NCI-H460 (cell line): ENCODE data around the gene PTGES. TPM values are rescaled to one million over a fixed set of nuclear protein-coding genes. Genes with fewer than 3 reads are reported as not detected.
"Not testable (repeated sequence)": the region's sequence is repeated elsewhere in the genome, so short reads cannot be mapped to it uniquely, and the experiment has no call there.

Experiments used
- DNase-seq: peaks from one replicate; pipeline ENCODE4 v3.0.0-alpha.2; 2016; ENCODE audit warnings: low read depth; ENCODE audit errors: extremely low read depth
- total RNA-seq: library from RNA; depleted of rRNA; stranded (reverse); fragments of >200 nt; shearing (Covaris generic); gene quantifications from 2 replicates; pipeline ENCODE4 v1.2.3, GENCODE V29; 2014

PTGES gene
- total RNA-seq, 1 experiment from 2014 or later: 25.9 TPM

DNA sequence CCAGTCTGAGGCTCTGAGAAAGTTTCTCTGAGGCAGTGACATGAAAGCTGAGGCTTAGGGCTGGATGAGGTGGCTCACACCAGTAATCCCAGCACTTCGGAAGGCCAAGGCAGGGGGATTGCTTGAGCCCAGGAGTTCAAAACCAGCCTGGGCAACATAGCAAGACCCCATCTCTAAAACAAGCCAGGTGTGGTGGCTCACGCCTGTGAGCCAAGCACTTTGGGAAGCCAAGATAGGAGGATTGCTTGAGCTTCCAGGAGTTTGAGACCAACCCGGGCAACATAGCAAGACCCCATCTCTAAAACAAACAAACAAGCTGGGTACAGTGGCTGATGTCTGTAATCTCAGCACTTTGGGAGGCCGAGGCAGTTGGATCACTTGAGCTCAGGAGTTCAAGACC, 3.8 kb downstream of the PTGES start:
- not testable (repeated sequence) for DNase-seq

DNA sequence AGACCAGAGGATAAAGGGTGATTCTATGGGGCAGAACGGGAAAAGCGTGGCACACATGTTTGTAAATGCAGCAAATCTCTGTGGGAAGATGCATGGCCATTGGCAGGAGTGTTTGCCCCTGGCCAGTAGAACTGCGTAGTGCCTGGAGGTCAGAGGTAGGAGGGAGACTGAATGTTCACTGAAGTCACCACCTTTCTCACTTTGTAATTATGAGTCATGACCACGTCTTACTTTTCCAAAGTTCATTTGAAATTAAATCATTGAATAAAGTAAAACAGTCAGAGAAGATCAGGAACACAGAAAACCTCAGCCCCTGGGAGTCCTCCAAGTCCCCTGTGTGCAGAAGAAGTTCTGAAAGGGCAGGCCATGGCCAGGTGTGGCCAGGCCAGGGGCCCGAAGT, 4.6 kb downstream of the PTGES start:
- DNase-seq: no peak

DNA sequence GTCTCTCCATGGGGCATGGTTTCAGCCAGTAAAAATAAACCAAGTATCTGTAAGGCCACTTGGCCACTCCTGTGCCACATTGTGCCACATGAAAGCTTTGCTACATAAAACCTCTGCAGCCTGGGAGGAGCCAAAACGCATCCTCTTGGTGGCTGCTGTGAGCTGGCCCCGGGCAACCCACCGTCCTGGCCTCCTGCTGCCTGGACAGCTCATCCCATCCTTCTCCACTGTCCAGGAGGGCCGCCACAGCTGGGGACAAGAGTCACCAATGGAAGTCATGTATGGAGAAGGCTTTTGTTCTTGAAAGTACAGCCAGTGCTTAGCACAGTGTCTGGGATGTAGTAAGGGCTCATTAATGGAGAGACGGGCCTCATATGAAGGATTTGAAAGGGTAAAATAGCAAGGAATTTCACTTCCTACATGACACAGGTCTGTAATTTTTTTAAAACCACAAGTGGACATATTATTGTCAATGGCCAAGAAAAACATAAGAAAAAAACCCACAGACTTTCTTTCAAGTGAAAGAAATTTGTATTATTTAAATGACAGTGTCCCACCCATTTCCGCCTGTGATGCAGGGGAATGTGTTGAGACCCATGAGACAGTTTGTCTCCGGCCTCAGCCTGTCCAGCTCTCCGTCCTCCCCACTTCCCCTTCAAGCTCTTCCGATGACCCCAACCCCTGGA, 6.6 kb downstream of the PTGES start:
- DNase-seq: no peak

DNA sequence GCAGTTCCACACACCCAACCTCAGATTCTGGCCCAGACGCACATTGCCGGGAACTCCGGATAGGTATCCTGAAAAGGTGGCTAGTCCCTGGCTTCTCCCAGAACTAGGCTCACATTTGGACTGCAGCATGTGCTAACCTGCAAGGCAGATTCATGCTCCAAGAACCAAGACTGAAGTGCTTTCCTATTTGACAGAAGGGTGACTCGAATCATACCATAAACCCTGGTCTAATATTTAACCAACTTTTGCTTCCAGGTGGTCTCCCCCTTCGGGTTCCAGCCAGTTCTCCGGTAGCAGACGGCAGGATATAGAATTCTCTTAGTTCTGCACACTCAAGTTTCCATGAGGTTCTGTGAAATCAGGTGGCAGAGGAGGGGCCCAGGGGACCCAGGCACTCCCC, 7.6 kb downstream of the PTGES start:
- no peak for DNase-seq

DNA sequence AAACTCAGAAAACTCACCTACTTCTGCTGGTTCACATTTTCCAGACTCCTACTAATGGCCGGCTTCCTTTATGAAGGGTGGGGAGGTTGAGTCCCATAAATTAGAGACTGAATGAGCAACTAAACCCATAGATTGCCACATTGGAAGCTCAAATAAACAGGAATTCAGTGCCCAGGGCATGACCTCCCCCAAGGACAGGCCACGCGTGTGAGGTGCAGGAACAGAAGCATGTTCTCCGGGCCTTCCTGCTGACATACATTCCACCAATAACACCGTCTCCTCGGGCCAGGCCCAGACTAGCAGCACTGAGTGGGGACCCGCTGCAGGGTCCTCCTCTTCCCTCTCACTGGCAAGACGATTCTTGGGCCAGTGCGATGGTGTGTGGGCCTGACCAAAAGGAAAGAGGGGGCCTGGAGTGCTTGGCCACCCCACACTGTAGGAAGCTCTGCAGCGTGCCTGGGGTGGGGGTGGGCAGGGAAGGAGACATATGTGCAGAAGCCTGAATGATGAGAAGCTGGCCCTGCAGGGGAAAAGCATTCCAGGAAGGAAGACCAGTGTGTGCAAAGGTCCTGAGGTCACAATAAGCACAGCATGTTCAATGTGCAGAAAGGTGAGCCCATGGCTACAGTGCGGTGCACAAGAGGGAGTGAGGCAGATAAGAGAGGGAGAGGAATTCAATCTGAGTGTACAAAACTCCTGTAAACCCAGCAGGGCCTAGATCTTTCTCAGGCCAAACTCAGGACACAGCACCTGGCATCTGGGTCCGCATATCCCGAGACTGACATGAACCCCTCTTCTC, 12.0 kb downstream of the PTGES start:
- DNase-seq: no peak

DNA sequence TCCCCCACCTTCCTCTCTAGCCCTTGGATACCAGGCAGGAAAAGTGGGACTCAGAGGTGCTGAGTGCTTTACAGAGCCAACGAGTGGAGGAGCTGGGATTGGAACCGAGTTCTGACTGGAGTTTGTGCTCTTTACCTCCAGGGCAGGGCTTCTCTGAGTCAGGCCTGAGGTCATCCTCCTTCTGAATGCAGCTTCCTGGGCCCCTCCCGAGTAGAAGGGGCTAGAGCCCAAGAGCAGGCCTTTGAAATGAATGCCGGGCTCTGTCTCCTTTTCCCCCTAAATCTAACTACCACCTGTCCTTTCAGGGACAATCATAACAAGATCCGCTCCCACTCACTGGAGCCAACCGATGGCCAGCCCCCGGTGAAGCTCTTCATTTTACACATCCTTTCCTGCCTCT, 12.7 kb downstream of the PTGES start:
- DNase-seq: no peak

DNA sequence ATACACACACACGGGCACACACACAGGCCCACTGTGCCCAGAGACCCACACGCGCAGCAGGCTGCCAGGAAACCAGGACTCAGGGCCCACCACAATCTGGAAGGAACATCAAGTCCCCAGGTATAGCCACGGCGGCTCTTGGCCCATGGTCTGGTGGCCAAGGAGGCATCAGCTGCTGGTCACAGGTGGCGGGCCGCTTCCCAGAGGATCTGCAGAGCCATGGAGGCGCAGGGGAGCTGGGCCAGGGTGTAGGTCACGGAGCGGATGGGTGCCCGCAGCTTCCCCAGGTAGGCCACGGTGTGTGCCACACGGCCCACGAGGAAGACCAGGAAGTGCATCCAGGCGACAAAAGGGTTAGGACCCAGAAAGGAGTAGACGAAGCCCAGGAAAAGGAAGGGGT, 13.4 kb downstream of the PTGES start:
- no peak for DNase-seq

DNA sequence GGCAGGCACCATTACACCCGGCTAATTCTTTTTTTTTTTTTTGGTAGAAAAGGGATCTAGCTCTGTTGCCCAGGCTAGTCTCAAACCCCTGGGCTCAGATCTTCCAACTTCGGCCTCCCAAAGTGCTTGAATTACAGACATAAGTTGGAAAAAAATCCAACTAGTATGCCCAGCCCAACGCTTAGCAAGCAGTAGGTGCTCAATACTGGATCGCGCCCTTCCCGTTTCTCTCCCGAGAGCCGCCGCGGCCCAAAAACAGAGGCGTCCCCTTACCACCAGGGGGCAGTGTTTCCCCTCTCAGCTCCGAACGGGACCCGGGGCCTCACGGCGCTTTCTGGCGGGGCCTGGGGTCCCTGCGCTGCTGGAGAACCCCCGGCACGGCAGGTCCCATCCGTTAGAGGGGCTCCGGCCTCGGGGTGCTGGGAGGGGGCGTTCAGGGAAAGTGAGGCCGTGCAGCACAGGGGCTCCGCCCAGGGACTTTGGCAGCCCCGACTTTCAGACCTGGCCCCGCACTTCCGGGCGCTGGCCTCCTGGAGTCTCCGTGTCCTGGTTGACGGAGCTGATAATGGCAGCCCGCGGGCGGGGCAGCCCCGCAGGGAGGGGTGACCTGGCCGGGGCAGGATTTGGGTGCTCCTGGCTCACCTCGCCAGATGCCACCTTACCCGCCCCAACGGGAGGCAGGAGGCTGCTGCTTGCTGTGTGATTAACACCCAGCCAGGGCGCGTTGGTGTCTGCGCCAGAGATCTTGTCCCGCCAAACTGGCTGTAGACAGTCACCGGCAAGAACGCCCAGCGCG, 15.2 kb downstream of the PTGES start:
- DNase-seq: peak; percentile 79

DNA sequence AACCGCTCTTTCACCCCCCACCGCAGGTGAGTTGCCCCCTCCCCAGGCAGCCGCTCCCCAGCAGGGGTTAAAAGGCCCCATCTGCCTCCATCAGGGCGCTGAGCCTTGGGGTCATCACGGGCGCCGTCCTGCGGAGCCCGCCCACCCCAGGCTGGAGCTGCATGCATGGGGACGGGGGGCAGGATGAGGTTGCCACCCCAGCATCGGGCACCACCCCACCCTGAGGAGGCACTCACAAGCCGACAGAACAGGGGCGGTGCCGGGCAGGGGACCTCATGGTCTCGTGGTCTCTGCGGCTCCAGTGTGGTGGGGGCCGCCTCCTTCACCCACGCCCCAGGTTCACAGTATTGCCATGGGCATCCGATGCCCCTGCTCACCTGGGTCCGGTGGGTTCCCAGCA, 16.5 kb downstream of the PTGES start:
- no peak for DNase-seq

DNA sequence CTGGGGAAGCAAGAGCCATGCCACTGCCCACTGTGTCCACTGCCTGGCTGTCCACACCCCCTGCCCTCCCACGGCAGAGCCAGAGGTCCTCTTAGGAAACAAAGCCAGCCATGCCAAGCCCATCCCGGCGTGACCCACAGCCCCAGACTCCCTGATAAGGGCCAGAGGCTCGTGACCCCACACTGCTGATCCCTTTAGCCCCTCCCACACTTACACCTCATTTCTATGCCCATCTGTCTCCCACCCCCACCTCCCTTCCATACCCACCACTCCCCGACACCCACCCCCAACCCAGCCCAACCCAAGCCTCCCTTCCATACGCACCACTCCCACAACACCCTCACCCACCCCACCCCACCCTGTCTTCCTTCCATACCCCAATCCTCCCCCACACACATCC, 17.3 kb downstream of the PTGES start:
- no peak for DNase-seq

DNA sequence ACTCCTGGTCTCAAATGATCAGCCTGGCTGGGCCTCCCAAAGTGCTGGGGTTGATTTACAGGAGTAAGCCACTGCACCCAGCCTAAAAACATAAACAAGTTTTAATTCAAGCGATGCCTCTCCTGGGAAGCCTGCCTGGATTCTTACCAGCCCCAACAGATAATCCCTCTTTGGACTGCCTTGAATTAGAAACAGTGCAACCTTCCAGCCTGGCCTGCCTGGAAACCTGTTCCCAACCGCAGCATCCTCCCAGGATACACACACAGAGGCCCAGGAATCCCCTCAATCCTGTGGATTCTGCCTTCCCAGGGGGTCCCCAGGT, 19.2 kb downstream of the PTGES start:
- DNase-seq: no peak

DNA sequence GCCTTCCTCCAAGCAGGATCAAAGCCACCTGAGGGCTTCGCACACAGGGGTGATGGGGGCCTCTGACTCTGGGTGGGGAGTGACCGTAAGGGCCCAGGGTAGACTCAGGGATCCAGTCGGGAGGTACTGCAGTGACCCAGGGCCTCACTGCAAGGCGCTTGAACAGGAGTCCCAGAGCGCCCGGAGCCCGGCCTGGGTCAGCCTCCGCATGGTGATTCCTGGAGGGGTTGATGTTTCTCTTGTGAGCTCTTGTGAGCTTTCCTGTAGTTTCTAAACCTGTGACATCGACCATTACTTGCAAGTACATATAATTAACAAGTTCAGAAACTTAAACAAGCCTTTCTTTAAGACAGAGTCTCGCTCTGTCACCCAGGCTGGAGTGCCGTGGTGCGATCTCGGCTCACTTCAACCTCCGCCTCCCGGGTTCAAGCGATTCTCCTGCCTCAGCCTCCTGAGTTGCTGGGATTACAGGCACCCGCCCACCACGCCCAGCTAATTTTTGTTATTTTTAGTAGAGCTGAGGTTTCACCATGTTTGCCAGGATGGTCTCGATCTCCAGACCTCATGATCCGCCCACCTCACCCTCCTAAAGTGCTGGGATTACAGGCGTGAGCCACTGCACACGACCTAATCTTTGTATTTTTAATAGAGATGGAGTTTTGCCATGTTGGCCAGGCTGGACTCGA, 19.8 kb downstream of the PTGES start:
- no peak for DNase-seq

DNA sequence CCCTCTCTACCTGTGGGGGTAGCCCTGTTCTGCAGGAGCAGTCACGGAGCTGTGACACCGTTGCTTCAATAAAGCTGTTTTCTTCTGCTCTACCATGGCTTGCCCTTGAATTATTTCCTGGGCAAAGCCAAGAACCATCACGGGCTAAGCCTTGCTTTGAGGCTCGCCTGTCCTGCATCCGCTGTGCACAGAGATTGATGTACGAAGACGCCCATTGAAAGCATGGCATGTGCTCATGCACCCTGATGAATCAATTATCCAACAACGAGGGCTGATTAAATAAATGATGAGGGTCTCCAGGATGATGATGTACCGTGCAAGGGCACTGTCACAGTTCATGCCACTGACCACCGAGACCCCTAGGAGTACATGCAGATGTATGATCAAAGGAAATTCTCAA, 20.7 kb downstream of the PTGES start:
- no peak for DNase-seq

DNA sequence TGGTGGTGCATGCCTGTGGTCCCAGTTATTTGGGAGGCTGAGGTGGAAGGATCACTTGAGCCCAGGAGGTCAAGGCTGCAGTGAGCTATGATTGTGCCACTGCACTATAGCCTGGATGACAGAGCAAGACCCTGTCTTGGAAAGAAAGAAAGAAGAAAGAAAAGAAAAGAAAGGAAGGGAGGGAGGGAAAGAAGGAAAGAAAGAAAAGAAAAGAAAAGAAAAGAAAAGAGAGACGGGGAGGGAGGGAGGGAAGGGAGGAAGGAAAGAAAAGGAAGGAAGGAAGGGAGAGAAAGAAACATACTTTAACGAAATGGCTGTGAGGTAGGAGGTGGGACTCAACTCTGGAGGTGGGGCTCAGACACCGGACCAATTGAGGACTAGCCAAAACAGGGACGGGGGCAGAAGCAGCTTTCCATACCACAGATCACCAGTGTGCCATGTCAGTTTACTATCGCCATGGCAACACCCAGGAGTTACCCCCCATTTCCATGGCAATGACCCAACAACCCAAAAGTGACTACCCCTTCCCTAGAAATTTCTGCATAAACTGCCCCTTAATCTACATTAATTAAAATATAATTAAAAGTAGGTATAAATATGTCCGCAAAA, 21.3 kb downstream of the PTGES start:
- no peak for DNase-seq

DNA sequence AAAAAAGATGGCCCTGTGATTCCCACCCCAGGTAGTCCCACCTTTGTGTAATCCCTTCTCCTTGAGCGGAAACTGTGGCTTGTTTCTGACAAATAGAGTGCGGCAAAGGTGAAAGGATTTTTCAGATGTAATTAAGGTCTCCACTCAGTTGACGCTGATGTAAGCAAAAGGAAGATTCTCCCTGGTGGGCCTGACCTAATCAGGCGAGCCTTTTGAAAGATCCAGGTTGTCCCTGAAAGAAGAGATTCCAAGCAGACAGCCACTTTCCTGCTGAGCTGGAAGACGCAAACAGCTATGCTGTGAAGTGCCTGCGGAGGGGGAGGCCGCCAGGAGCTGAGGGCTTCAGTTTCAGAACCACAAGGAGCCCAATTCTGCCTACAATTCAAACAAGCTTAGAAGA, 24.1 kb downstream of the PTGES start:
- DNase-seq: no peak

DNA sequence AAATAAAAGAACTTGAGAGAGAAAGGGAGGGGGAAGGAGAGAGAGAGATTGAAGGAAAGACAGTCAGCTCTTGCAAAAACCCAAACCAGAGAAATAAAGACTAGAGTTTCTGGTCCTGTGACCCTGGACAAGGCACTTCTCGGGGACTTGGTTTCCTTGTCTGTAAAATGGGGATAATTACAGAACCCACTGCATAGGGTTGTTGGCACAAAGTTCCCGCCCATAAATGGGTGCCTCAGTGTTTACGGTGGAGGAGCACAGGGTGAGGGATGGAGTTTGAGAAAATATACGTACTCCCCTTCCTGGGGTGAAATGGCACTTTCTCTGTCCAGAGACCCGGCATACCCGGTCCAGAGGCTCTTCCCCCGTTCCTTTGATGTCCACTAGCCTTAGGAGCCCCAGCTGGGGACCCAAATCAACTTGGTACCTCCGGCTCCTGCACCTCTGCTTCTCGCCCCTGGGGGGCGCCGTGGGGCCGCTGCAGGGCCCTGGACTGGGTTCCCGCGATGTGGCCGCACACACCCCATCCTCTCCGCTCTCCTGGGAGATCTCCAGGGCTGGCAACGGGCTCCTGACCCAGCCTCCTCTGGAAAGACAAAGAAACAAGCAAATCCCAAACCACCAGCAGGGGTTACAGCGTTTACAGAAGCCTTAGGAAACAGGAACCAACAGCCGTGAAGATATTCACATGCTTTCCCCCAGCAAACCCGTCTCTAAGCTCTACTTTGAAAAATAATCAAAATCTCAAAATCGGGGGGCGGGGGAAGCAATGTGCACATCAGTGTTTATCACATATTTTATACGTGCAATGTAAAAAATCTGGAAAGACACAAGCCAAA, 26.3 kb downstream of the PTGES start:
- peak; percentile 74 for DNase-seq

DNA sequence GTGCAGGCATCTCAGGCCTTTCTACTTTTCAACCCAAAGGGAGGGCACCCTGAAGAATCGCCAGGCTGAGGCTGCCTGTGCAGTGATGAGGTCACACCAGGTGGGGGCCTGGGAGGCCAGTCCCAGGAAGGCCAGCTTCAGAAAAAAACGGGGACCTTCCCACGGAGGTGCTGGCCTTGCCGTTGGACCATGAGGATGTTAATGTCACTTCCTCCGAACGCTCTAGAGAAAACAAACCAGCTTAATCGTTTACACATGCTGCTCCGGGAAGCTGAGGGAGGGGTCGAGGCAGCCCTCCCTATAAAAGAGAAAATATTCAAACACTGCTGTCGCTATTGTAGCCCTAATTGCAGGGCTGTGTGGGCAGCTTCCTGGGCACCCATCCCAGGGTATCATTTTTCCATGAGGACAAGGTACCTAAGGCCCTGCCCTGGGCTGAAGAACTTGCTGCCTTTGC, 27.0 kb downstream of the PTGES start:
- DNase-seq: no peak

DNA sequence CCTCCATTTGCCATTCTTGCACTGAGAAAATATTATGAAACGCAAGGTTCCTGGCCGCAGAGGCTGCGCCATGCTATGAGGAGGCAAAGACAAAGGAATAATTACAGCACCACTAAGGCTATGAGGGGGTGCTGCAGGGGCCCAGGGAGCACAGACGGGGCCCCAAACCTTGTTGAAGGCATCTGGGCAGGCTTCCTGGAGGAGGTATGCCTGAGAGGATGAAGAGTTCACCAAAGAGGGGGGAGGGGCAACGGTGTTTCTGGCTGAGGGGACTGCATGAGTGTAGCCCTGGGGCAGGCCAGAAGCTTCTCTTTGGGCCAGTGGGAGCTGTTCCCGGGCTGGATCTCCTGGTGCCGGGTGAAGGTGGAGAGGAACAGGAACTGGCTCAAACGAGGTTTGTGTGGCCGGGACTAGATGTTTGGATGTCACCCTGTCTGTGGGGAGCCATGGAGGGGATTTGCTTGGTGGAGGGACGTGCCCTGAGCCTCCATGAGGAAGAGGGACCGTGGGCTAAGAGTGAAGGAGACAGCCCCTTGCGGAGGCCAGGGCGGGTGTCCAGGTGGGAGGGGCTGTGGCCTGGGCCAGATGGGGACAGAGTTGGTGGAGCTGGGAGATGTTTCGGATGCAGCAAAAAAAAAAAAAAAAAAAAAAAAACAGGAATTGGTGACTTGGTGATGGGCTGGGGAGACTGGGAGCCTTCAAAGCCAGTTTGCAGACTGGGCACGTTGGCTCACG, 28.2 kb downstream of the PTGES start:
- no peak for DNase-seq

DNA sequence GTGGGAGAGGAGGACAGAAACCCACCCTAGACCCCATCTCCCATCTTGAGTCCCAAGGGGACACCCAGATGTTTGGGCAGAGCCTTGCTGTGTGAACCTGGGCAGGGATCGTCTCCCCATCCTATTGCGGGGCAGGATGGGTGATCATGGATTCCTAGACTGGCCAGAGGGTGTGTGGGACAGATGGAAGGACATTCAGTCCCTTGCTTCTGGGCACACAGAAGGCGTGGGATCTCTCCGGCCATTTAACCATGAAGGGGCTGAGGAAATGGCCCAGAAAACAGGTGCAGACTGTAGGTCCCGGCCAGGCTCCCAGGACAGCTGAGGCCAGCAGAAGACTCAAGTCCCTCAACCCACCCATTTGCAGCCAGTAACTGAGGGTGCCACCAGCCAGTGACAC, 29.9 kb downstream of the PTGES start:
- no peak for DNase-seq
